Measurements from ENCODE around the gene RHOG. TPM values are rescaled to one million over a fixed set of nuclear protein-coding genes. Genes with fewer than 3 reads are reported as not detected.
A peak's percentile ranks its signal among the peaks of the same experiment; 100 is the strongest.

The RHOG gene
- total and polyA plus RNA-seq, 9 of the 15 experiments (the other 6 are each of a cell fraction or from before 2014, with no cell fraction given): 22.6 to 162 (median 80.3) TPM

DNA sequence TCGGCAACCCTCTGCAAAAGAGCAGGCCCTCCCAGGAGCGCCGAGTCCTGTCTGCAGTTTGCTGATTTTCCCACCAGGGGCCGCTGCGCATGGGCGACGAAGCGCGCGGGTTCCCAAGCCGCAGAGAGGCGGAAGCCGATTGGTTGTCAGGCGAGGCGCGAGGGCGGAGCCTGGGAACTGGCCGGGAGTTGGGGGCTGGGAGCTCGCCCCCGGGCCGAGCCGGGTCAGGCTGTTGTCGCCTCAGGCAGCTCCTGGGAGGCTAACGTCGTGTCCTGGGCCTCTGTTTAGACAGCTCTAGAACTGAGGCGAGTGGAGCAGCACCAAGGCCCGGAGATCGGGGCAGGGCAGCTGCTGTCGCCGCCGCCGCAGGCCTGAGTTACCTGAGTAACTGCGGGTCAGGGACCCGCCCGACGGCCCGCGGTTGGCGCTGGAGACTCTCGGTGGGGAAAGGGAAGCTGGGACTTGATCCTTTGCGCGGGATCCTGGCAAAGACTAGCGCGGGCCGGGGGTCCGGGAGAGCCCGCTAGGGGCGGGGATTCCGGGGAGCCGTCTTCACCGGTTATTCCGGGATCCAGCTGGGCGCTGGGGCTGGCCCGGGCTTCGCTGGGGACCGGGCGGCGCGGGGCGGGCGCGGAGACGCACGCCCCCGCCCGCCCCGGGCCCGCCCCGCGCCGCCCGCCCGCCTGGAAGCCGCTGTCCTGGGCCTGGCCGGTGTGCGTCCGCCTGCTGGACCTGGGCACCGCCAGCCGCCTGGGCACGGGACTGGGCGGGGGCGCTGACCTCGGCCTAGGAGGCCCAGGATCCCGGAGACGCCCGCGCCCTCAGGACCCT, 14.4 kb upstream of the RHOG start, which contains the start of gene STIM1 (continued):
- TF ChIP-seq, protein P1, sequence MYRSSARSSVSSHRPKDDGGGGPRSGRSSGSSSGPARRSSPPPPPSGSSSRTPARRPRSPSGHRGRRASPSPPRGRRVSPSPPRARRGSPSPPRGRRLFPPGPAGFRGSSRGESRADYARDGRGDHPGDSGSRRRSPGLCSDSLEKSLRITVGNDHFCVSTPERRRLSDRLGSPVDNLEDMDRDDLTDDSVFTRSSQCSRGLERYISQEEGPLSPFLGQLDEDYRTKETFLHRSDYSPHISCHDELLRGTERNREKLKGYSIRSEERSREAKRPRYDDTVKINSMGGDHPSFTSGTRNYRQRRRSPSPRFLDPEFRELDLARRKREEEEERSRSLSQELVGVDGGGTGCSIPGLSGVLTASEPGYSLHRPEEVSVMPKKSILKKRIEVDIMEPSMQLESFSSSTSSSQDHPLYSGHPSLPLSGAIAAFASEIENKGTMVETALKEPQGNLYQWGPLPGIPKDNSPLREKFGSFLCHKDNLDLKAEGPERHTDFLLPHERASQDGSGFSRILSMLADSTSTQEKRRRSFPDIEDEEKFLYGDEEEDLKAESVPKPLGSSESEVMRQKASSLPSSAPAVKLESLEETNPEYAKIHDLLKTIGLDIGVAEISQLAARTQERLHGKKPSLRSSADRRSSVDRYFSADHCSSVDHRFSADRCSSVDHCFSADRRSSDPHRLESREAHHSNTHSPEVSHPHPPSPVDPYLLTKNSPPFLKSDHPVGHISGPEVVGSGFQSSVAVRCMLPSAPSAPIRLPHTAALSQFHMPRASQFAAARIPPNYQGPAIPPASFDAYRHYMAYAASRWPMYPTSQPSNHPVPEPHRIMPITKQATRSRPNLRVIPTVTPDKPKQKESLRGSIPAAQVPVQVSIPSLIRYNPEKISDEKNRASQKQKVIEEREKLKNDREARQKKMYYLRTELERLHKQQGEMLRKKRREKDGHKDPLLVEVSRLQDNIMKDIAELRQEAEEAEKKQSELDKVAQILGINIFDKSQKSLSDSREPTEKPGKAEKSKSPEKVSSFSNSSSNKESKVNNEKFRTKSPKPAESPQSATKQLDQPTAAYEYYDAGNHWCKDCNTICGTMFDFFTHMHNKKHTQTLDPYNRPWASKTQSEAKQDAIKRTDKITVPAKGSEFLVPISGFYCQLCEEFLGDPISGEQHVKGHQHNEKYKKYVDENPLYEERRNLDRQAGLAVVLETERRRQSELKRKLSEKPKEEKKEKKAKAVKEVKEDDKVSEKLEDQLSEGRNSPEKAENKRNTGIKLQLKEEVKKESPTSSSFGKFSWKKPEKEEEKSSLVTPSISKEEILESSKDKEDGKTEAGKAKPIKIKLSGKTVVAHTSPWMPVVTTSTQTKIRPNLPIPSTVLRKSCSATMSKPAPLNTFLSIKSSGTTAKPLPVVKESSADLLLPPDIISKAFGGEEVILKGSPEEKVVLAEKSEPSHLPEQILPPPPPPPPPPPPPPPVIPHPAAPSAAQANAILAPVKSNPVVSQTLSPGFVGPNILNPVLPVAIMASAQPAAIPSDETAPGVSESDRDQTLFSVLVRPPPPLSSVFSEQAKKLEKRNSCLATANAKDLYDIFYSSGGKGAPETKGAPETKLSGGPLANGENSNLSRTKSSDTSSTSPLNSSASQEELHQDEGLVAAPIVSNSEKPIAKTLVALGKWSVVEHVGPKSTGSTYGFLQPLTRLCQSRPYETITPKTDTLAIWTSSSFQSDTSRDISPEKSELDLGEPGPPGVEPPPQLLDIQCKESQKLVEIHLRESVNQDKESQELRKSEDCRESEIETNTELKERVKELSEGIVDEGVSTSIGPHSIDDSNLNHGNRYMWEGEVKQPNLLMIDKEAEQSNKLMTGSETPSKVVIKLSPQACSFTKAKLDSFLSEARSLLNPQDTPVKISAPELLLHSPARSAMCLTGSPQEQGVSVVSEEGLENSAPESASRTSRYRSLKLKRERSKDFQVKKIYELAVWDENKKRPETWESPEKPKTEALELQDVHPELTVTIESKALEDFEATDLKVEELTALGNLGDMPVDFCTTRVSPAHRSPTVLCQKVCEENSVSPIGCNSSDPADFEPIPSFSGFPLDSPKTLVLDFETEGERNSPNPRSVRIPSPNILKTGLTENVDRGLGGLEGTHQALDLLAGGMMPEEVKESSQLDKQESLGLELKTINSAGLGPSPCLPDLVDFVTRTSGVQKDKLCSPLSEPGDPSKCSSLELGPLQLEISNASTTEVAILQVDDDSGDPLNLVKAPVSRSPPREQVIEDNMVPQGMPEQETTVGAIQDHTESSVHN (IDR thresholded peaks at IDR 0.05; ENCODE audit: borderline replicate concordance in 1 of 2, low read depth in 1 of 2): no peak
- TF ChIP-seq, protein P2, sequence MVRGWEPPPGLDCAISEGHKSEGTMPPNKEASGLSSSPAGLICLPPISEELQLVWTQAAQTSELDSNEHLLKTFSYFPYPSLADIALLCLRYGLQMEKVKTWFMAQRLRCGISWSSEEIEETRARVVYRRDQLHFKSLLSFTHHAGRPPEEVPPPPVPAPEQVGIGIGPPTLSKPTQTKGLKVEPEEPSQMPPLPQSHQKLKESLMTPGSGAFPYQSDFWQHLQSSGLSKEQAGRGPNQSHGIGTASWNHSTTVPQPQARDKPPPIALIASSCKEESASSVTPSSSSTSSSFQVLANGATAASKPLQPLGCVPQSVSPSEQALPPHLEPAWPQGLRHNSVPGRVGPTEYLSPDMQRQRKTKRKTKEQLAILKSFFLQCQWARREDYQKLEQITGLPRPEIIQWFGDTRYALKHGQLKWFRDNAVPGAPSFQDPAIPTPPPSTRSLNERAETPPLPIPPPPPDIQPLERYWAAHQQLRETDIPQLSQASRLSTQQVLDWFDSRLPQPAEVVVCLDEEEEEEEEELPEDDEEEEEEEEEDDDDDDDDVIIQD (CRISPR knock-in tag; IDR thresholded peaks at IDR 0.05): no peak
- TF ChIP-seq, protein P3, sequence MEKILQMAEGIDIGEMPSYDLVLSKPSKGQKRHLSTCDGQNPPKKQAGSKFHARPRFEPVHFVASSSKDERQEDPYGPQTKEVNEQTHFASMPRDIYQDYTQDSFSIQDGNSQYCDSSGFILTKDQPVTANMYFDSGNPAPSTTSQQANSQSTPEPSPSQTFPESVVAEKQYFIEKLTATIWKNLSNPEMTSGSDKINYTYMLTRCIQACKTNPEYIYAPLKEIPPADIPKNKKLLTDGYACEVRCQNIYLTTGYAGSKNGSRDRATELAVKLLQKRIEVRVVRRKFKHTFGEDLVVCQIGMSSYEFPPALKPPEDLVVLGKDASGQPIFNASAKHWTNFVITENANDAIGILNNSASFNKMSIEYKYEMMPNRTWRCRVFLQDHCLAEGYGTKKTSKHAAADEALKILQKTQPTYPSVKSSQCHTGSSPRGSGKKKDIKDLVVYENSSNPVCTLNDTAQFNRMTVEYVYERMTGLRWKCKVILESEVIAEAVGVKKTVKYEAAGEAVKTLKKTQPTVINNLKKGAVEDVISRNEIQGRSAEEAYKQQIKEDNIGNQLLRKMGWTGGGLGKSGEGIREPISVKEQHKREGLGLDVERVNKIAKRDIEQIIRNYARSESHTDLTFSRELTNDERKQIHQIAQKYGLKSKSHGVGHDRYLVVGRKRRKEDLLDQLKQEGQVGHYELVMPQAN (IDR thresholded peaks at IDR 0.05; ENCODE audit: borderline replicate concordance): 0 out of 2 replicates have a peak, but pooled peaks have one; percentile 78
- TF ChIP-seq ZNF134 (CRISPR knock-in tag; conservative IDR thresholded peaks at IDR 0.05) (no peak), ZNF121 (CRISPR knock-in tag; conservative IDR thresholded peaks at IDR 0.05) (no peak), ZNF77 (CRISPR knock-in tag; IDR thresholded peaks at IDR 0.05) (no peak), ETV6 (IDR thresholded peaks at IDR 0.05; ENCODE audit: borderline replicate concordance in 1 of 2, low read depth in 2 of 2, low read length in 1 of 2) (no peak), ETV6 (CRISPR knock-in tag; IDR thresholded peaks at IDR 0.05; ENCODE audit: borderline replicate concordance) (0 out of 2 replicates have a peak, but pooled peaks have one; percentile 65), PCBP1 (IDR thresholded peaks at IDR 0.05; ENCODE audit: low read depth, low read length, poor library complexity, severe bottlenecking) (peak; percentile 2), POLR2H (tag; IDR thresholded peaks at IDR 0.05; ENCODE audit: low read depth) (peak; percentile 74), RCOR1 (IDR thresholded peaks at IDR 0.05; ENCODE audit: borderline replicate concordance in 1 of 2, low read depth in 2 of 2, low read length in 2 of 2) (peak in 1 of 2 experiments; percentile 73; a peak in 1 of 4 replicates)
- TF ChIP-seq, protein P4, sequence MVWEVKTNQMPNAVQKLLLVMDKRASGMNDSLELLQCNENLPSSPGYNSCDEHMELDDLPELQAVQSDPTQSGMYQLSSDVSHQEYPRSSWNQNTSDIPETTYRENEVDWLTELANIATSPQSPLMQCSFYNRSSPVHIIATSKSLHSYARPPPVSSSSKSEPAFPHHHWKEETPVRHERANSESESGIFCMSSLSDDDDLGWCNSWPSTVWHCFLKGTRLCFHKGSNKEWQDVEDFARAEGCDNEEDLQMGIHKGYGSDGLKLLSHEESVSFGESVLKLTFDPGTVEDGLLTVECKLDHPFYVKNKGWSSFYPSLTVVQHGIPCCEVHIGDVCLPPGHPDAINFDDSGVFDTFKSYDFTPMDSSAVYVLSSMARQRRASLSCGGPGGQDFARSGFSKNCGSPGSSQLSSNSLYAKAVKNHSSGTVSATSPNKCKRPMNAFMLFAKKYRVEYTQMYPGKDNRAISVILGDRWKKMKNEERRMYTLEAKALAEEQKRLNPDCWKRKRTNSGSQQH (CRISPR knock-in tag; IDR thresholded peaks at IDR 0.05): no peak

Measured in K562 (cell line).